Lung (tissue), 12 donors: Measurements from ENCODE around the gene CCDC80. TPM values are rescaled to one million over a fixed set of nuclear protein-coding genes. Genes with fewer than 3 reads are reported as not detected.

Experiments used
- ATAC-seq: fragments of 200-7000 bp; cut with Tn5 transposase; one replicate; pipeline ENCODE4 v1.9.1; 2020; ENCODE audit warnings: moderate number of reproducible peaks; ENCODE audit not compliant: insufficient read depth, low FRiP score
- DNase-seq, 3 donors: peaks; one replicate each; pipeline ENCODE4 v3.0.0-alpha.2; 2013 to 2017
- H3K27ac ChIP-seq, 2 donors: one replicate each; pipeline ENCODE4 v1.5.1; 2013; ENCODE audit warnings: mild to moderate bottlenecking in 2 of 2, moderate library complexity in 2 of 2, control low read depth in 1 of 2, inconsistent platforms in 1 of 2, low read depth in 1 of 2, low read length in 1 of 2
- H3K27me3 ChIP-seq, 3 donors: one replicate each; pipeline ENCODE4 v1.5.1; 2013; ENCODE audit warnings: low read length in 2 of 3; ENCODE audit not compliant: control insufficient read depth in 3 of 3, insufficient read depth in 3 of 3
- H3K36me3 ChIP-seq, 4 donors: one replicate each; pipeline ENCODE4 v1.5.1; 2013; ENCODE audit warnings: low read length in 4 of 4, mild to moderate bottlenecking in 1 of 4, moderate library complexity in 1 of 4; ENCODE audit not compliant: control insufficient read depth in 4 of 4, insufficient read depth in 4 of 4
- H3K4me1 ChIP-seq, 5 donors: one replicate each; pipeline ENCODE4 v1.5.1; 2013; ENCODE audit warnings: low read length in 5 of 5, mild to moderate bottlenecking in 2 of 5, moderate library complexity in 1 of 5; ENCODE audit not compliant: control insufficient read depth in 5 of 5, insufficient read depth in 5 of 5
- H3K4me3 ChIP-seq: one replicate; pipeline ENCODE4 v1.5.1; 2013; ENCODE audit warnings: mild to moderate bottlenecking, control low read depth, moderate library complexity
- H3K9ac ChIP-seq, 2 donors: one replicate each; pipeline ENCODE4 v1.5.1; 2013; ENCODE audit warnings: low read length in 2 of 2, control low read depth in 1 of 2; ENCODE audit not compliant: insufficient read depth in 1 of 2
- H3K9me3 ChIP-seq, 4 donors: one replicate each; pipeline ENCODE4 v1.5.1; 2013; ENCODE audit warnings: low read length in 3 of 4, mild to moderate bottlenecking in 1 of 4, moderate library complexity in 1 of 4; ENCODE audit not compliant: control insufficient read depth in 4 of 4, insufficient read depth in 3 of 4
- WGBS, 2 donors: extraction: QIAGEN DNeasy Blood & Tissue Kit; methylation state at CpG; one replicate each; pipeline ENCODE4 v1.1.7; 2013; 5-methylcytosine and 5-hydroxymethylcytosine counted together
- polyA plus RNA-seq, 2 donors: library from polyadenylated mRNA; stranded (reverse); fragments of 200-250 nt; gene quantifications; one replicate each; pipeline ENCODE4 v1.2.1, GENCODE V29; 2013
- total RNA-seq, 2 donors: library from RNA; depleted of rRNA in 1 of 2; stranded (reverse); fragments of >200 nt in 1 of 2; gene quantifications; one replicate each; pipeline ENCODE4 v1.2.1, GENCODE V29; 2014 to 2021
- TF ChIP-seq, protein P1 (sequence below): IDR thresholded peaks from 2 replicates; pipeline ENCODE4 v1.5.1; 2012; ENCODE audit warnings: mild to moderate bottlenecking; ENCODE audit errors: control extremely low read depth, extremely low read depth
- donor health status: control.
- donor health status: control.
- donor health status: Bipolar disorder and iron deficiency.
- donor health status: healthy.
- donor health status: DM: yes; HTN: yes; CAD: no.

The CCDC80 gene
- total and polyA plus RNA-seq, 4 donors = 19.0 to 63.3 (median 29.3) TPM

DNA sequence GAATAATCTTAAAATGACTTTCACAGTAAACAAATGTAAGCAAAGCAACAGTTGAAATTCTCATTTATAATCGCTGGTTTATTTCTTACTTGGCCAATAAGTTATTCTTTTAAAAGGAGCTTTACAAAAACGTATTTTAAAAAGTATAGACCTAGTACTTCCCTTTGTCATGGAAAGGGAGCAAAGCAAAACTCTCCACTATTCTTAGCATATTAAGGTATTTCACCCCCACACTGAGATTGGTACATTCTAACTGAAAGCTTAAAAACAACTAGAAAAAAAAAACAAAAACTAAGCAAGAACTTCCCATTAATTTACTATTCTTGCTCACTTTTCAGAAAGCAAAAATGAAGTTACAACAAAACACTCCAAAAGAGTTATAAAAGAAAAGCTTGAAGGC is 80.6 kb downstream of the CCDC80 start:
- Histone ChIP-seq H3K9ac (peak overlapping the region in 1 of 2 donors; percentile 91), H3K4me1 (peaks cover 0 to 20% (median 8%) of the 10 kb centered on the region in 5 donors), H3K27ac (no peak overlapping the region), H3K27me3 (no peaks in the 10 kb centered on the region), H3K4me3 (no peak overlapping the region), H3K36me3 (peaks cover 0 to 6% (median 0%) of the 10 kb centered on the region in 4 donors), H3K9me3 (no peaks in the 10 kb centered on the region)
- ATAC-seq (no peak), DNase-seq (peak in 2 of 3 donors; percentile 20 to 30)
- WGBS, 2 donors = 24 to 26% methylated on average over 2 of the region's 2 CpGs
- TF ChIP-seq, protein P1, sequence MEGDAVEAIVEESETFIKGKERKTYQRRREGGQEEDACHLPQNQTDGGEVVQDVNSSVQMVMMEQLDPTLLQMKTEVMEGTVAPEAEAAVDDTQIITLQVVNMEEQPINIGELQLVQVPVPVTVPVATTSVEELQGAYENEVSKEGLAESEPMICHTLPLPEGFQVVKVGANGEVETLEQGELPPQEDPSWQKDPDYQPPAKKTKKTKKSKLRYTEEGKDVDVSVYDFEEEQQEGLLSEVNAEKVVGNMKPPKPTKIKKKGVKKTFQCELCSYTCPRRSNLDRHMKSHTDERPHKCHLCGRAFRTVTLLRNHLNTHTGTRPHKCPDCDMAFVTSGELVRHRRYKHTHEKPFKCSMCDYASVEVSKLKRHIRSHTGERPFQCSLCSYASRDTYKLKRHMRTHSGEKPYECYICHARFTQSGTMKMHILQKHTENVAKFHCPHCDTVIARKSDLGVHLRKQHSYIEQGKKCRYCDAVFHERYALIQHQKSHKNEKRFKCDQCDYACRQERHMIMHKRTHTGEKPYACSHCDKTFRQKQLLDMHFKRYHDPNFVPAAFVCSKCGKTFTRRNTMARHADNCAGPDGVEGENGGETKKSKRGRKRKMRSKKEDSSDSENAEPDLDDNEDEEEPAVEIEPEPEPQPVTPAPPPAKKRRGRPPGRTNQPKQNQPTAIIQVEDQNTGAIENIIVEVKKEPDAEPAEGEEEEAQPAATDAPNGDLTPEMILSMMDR = no peak

DNA sequence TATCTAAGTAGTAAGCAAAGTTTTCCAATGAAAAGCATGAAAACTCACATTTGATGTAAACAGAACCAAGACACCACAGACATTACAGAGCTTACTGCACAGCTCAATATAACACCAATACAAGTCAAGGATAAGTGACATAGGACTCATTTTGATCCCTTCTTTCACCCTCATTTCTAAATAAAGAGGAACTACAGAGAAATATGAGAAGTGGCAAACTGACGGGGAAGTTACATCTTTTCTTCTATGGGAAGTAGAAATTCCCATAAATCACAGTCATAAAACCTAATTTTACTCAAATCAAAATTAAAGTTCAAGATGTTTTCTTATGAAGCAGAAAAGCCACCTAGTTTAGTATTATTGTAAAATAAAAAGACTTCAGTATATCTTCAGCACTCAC is 83.0 kb downstream of the CCDC80 start:
- Histone ChIP-seq H3K27me3 (no peaks in the 10 kb centered on the region), H3K4me1 (peaks cover 0 to 14% (median 3%) of the 10 kb centered on the region in 5 donors), H3K36me3 (peaks cover 0 to 3% (median 0%) of the 10 kb centered on the region in 4 donors), H3K9me3 (no peaks in the 10 kb centered on the region), H3K27ac (no peak overlapping the region), H3K4me3 (no peak overlapping the region), H3K9ac (no peak overlapping the region)
- WGBS, 2 donors = 30 to 72% methylated on average over 1 of the region's 1 CpG
- DNase-seq = no peak
- ATAC-seq = no peak
- TF ChIP-seq, protein P1 = no peak

DNA sequence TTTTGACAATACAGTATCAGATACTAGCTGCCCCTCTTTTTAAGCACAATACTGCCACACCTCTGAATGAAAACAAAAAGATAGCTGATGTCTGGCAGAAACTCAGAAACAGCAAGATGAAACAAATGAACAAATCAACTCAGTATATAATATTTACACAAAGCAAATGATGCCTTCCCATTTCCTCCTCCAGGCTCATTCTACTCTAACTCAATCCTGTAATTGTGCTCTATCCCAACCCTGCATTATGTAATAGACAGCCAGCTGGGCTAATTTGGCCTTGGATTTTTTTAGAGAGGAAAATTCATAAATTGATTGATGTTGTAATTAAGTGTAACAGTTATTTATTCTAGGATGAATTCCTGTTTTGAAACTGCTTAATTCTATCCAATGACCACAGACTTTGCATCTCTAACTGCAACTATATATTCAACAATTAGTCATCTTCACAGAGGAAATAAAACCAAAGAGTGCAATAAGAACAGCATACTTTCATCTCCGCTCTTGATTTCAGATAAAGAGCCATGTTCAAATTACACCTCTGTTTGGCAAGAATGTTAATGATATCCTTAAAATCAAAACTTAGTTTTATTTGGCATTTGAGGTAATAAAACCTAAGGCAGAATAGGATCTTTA is 85.3 kb downstream of the CCDC80 start:
- no peaks in the 10 kb centered on the region for H3K27me3 ChIP-seq
- no peak overlapping the region for H3K4me3 ChIP-seq
- H3K27ac ChIP-seq = no peak overlapping the region
- DNase-seq (peak in 1 of 3 donors; percentile 12), ATAC-seq (no peak)
- H3K36me3 ChIP-seq = peaks cover 0 to 5% (median 0%) of the 10 kb centered on the region in 4 donors
- peaks cover 0 to 13% (median 2%) of the 10 kb centered on the region in 5 donors for H3K4me1 ChIP-seq
- no peak overlapping the region for H3K9ac ChIP-seq
- 29 to 66% methylated on average over 1 of the region's 1 CpG for WGBS, 2 donors
- TF ChIP-seq, protein P1 = no peak
- no peaks in the 10 kb centered on the region for H3K9me3 ChIP-seq
